ENCODE measurements around the gene THSD7A. TPM values are rescaled to one million over a fixed set of nuclear protein-coding genes. Genes with fewer than 3 reads are reported as not detected.

The THSD7A gene
- total and polyA plus RNA-seq, 2 experiments from 2014 or later, result 4.0 to 8.3 TPM

GRCh38 chr7:11473220-11473619 is 358.8 kb downstream of the THSD7A start:
- Histone ChIP-seq H3K27me3 (no peaks in the 10 kb centered on the region), H4K20me1 (ENCODE audit: insufficient read depth, poor library complexity, severe bottlenecking) (no peaks in the 10 kb centered on the region), H3K27ac (no peak overlapping the region), H3K9me3 (ENCODE audit: low read depth) (no peaks in the 10 kb centered on the region), H2AFZ (no peak overlapping the region), H3K4me3 (no peak overlapping the region), H3K4me2 (no peak overlapping the region), H3K79me2 (no peaks in the 10 kb centered on the region), H3K36me3 (replicated peaks; ENCODE audit: insufficient read depth, low read depth) (no peaks in the 10 kb centered on the region), H3K9me2 (replicated peaks; ENCODE audit: insufficient read depth) (no peaks in the 10 kb centered on the region), H3K4me1 (ENCODE audit: insufficient read depth) (no peaks in the 10 kb centered on the region)
- TF ChIP-seq CTCF (IDR thresholded peaks at IDR 0.05; ENCODE audit: poor library complexity), result no peak
- no peak for TF ChIP-seq EZH2phosphoT487 (IDR thresholded peaks at IDR 0.05; ENCODE audit: low read depth, severe bottlenecking, unreplicated experiment)
- no peak for TF ChIP-seq EZH2 (IDR thresholded peaks at IDR 0.05; ENCODE audit: borderline replicate concordance)
- DNase-seq (ENCODE audit: low spot score), result no peak
- 92% methylated on average over 2 of the region's 2 CpGs for WGBS (ENCODE audit: low lambda C conversion rate, missing lambda C conversion rate)

- no peak overlapping the region for H2AFZ ChIP-seq
- H3K4me3 ChIP-seq, result no peak overlapping the region
- H3K27ac ChIP-seq, result no peak overlapping the region
- H3K9me2 ChIP-seq (replicated peaks; ENCODE audit: insufficient read depth), result no peaks in the 10 kb centered on the region
- no peak for DNase-seq (ENCODE audit: low spot score)
- WGBS (ENCODE audit: low lambda C conversion rate, missing lambda C conversion rate), result 78% methylated on average over 4 of the region's 4 CpGs
- H3K79me2 ChIP-seq, result no peaks in the 10 kb centered on the region
- TF ChIP-seq EZH2phosphoT487 (IDR thresholded peaks at IDR 0.05; ENCODE audit: low read depth, severe bottlenecking, unreplicated experiment), result no peak
- TF ChIP-seq CTCF (IDR thresholded peaks at IDR 0.05; ENCODE audit: poor library complexity), result no peak
- TF ChIP-seq EZH2 (IDR thresholded peaks at IDR 0.05; ENCODE audit: borderline replicate concordance), result no peak
- no peaks in the 10 kb centered on the region for H3K9me3 ChIP-seq (ENCODE audit: low read depth)
- H3K27me3 ChIP-seq, result no peaks in the 10 kb centered on the region
- no peaks in the 10 kb centered on the region for H3K36me3 ChIP-seq (replicated peaks; ENCODE audit: insufficient read depth, low read depth)
- no peak overlapping the region for H3K4me2 ChIP-seq
- no peaks in the 10 kb centered on the region for H4K20me1 ChIP-seq (ENCODE audit: insufficient read depth, poor library complexity, severe bottlenecking)
- H3K4me1 ChIP-seq (ENCODE audit: insufficient read depth), result no peaks in the 10 kb centered on the region
Observed at GRCh38 chr7:11472646-11473045, 359.4 kb downstream of the THSD7A start.

- TF ChIP-seq CTCF (IDR thresholded peaks at IDR 0.05; ENCODE audit: poor library complexity) (no peak), EZH2 (IDR thresholded peaks at IDR 0.05; ENCODE audit: borderline replicate concordance) (no peak), EZH2phosphoT487 (IDR thresholded peaks at IDR 0.05; ENCODE audit: low read depth, severe bottlenecking, unreplicated experiment) (no peak)
Observed at GRCh38 chr7:11471255-11471654, 360.7 kb downstream of the THSD7A start.

More at GRCh38 chr7:11471255-11471654, 360.7 kb downstream of the THSD7A start:
- H3K9me3 ChIP-seq (ENCODE audit: low read depth), result no peaks in the 10 kb centered on the region
- no peak overlapping the region for H2AFZ ChIP-seq
- H4K20me1 ChIP-seq (ENCODE audit: insufficient read depth, poor library complexity, severe bottlenecking), result no peaks in the 10 kb centered on the region
- no peak overlapping the region for H3K4me2 ChIP-seq
- H3K4me1 ChIP-seq (ENCODE audit: insufficient read depth), result no peaks in the 10 kb centered on the region
- H3K27me3 ChIP-seq, result no peaks in the 10 kb centered on the region
- WGBS (ENCODE audit: low lambda C conversion rate, missing lambda C conversion rate), result 86% methylated on average over 1 of the region's 1 CpG
- no peaks in the 10 kb centered on the region for H3K36me3 ChIP-seq (replicated peaks; ENCODE audit: insufficient read depth, low read depth)
- no peak overlapping the region for H3K4me3 ChIP-seq
- no peak overlapping the region for H3K27ac ChIP-seq
- H3K9me2 ChIP-seq (replicated peaks; ENCODE audit: insufficient read depth), result no peaks in the 10 kb centered on the region
- no peak for DNase-seq (ENCODE audit: low spot score)
- H3K79me2 ChIP-seq, result no peaks in the 10 kb centered on the region

All from hepatocyte (in vitro differentiated cells).